Measurements from ENCODE around the gene TIAM1. TPM values are rescaled to one million over a fixed set of nuclear protein-coding genes. Genes with fewer than 3 reads are reported as not detected.

TIAM1 gene
- total and polyA plus RNA-seq, 4 donors = 3.5 to 58.0 (median 11.8) TPM

DNA sequence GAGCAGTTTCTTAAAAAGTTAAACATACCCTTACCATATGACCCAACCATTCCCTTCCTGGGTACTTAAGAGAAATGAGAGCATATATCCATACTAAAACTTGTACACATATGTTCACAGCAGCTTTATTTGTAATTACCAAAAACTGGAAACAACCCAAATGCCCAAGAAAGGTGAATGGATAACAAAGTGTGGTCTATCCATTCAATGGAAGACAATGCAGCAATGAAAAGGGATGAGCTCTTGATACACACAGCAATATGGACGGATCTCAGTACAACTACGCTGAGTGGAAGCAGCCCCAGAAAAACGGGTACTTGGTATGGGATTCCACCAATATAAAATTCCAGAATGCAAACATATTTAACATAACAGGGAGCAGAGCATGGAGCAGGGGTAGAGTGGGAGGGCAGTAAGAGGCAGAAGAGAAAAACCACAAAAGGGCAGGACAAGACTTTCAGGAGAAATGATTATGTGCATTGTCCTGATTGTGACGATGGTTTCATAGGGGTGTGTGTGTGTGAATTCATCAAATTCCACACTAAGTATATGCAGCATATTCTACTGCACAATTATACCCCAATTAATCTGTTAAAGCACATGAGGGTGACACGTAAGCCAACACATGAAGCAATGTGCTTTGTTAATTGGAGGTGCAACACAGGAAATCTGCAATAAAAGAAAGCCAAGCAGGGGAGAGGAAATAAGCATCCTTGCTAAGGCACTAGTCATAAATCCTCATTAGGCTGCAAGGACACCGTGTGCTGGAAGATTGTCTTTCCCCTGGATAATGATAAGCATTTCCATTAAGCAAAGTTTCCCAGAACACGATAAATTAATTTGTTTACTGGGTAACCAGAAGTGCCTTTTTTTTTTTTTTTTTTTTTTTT is 192.7 kb downstream of the TIAM1 start:
- TF ChIP-seq, protein P1, sequence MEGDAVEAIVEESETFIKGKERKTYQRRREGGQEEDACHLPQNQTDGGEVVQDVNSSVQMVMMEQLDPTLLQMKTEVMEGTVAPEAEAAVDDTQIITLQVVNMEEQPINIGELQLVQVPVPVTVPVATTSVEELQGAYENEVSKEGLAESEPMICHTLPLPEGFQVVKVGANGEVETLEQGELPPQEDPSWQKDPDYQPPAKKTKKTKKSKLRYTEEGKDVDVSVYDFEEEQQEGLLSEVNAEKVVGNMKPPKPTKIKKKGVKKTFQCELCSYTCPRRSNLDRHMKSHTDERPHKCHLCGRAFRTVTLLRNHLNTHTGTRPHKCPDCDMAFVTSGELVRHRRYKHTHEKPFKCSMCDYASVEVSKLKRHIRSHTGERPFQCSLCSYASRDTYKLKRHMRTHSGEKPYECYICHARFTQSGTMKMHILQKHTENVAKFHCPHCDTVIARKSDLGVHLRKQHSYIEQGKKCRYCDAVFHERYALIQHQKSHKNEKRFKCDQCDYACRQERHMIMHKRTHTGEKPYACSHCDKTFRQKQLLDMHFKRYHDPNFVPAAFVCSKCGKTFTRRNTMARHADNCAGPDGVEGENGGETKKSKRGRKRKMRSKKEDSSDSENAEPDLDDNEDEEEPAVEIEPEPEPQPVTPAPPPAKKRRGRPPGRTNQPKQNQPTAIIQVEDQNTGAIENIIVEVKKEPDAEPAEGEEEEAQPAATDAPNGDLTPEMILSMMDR (IDR thresholded peaks at IDR 0.05; ENCODE audit: control extremely low read depth, extremely low read depth) = no peak
- Histone ChIP-seq H3K27ac (ENCODE audit: low read depth in 1 of 2, low read length in 1 of 2) (no peak overlapping the region), H3K4me1 (ENCODE audit: control insufficient read depth in 5 of 5, insufficient read depth in 5 of 5, low read length in 5 of 5) (peaks cover 0 to 2% (median 0%) of the 10 kb centered on the region in 5 donors), H3K36me3 (ENCODE audit: control insufficient read depth in 4 of 4, insufficient read depth in 4 of 4, low read length in 4 of 4) (peaks cover 0 to 34% (median 15%) of the 10 kb centered on the region in 4 donors), H3K27me3 (ENCODE audit: control insufficient read depth in 3 of 3, insufficient read depth in 3 of 3, low read length in 2 of 3) (no peaks in the 10 kb centered on the region), H3K9ac (ENCODE audit: insufficient read depth in 1 of 2, low read length in 2 of 2) (no peak overlapping the region), H3K4me3 (no peak overlapping the region), H3K9me3 (ENCODE audit: control insufficient read depth in 4 of 4, insufficient read depth in 3 of 4, low read length in 3 of 4) (peaks cover under 1 to 4% (median 2%) of the 10 kb centered on the region in 4 donors)
- ATAC-seq (ENCODE audit: insufficient read depth, low FRiP score) (no peak), DNase-seq (peak in 1 of 3 donors; percentile 21)
- WGBS, 2 donors = 65 to 78% methylated on average over 7 of the region's 7 CpGs

DNA sequence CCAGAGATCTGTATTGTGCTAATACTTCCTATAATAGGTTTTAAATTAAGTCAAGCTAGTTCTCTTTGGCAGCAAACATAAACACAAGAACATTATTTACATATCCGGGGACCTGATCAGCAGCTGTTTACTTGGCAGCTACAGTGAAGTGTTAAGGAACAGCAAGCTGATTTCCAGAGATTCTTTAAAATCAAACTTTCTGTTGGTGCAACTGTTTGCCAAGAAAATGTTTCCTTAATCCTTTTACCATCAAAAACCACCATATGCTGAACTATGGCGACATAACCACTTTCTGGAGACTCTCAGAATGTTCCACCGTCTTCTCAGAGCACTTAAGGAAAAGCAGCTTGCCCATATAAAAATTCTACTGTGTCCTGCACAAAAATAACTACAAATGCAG is 198.8 kb downstream of the TIAM1 start:
- Histone ChIP-seq H3K4me3 (no peak overlapping the region), H3K9ac (ENCODE audit: insufficient read depth in 1 of 2, low read length in 2 of 2) (no peak overlapping the region), H3K4me1 (ENCODE audit: control insufficient read depth in 5 of 5, insufficient read depth in 5 of 5, low read length in 5 of 5) (peaks cover 0 to 18% (median 10%) of the 10 kb centered on the region in 5 donors), H3K9me3 (ENCODE audit: control insufficient read depth in 4 of 4, insufficient read depth in 3 of 4, low read length in 3 of 4) (peaks cover 0 to 1% (median 0%) of the 10 kb centered on the region in 4 donors), H3K27me3 (ENCODE audit: control insufficient read depth in 3 of 3, insufficient read depth in 3 of 3, low read length in 2 of 3) (no peaks in the 10 kb centered on the region), H3K36me3 (ENCODE audit: control insufficient read depth in 4 of 4, insufficient read depth in 4 of 4, low read length in 4 of 4) (peaks cover 0 to 15% (median 3%) of the 10 kb centered on the region in 4 donors), H3K27ac (ENCODE audit: low read depth in 1 of 2, low read length in 1 of 2) (no peak overlapping the region)
- ATAC-seq (ENCODE audit: insufficient read depth, low FRiP score) (no peak), DNase-seq (peak; percentile 74 to 96 (median 95))
- TF ChIP-seq, protein P1 (IDR thresholded peaks at IDR 0.05; ENCODE audit: control extremely low read depth, extremely low read depth) = no peak
- 46 to 57% methylated on average over 3 of the region's 3 CpGs for WGBS, 2 donors

DNA sequence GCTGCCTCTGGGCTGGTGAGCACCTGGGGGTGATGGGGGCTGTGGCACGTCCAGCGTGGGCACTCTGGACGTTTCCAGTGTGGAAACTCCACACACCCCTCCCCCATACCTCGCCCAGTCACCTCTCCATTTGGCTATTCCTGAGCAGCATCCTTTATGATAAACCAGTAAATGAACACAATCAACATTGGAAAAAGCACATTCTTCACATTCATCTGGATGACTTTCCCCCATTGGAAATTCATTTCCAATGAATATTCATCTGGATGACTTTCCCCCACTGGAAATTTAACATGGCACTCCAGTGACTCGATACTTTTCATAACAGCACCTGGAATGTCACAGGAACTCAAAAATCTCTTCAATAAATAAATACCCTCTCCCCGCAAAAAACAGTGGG is 201.0 kb downstream of the TIAM1 start:
- Histone ChIP-seq H3K36me3 (ENCODE audit: control insufficient read depth in 4 of 4, insufficient read depth in 4 of 4, low read length in 4 of 4) (peaks cover 0 to 16% (median 2%) of the 10 kb centered on the region in 4 donors), H3K27ac (ENCODE audit: low read depth in 1 of 2, low read length in 1 of 2) (no peak overlapping the region), H3K4me3 (no peak overlapping the region), H3K4me1 (ENCODE audit: control insufficient read depth in 5 of 5, insufficient read depth in 5 of 5, low read length in 5 of 5) (peaks cover 0 to 18% (median 10%) of the 10 kb centered on the region in 5 donors), H3K9ac (ENCODE audit: insufficient read depth in 1 of 2, low read length in 2 of 2) (no peak overlapping the region), H3K27me3 (ENCODE audit: control insufficient read depth in 3 of 3, insufficient read depth in 3 of 3, low read length in 2 of 3) (no peaks in the 10 kb centered on the region), H3K9me3 (ENCODE audit: control insufficient read depth in 4 of 4, insufficient read depth in 3 of 4, low read length in 3 of 4) (peaks cover 0 to 1% (median 0%) of the 10 kb centered on the region in 4 donors)
- ATAC-seq (ENCODE audit: insufficient read depth, low FRiP score) (no peak), DNase-seq (no peak)
- 92 to 95% methylated on average over 6 of the region's 6 CpGs for WGBS, 2 donors
- TF ChIP-seq, protein P1 (IDR thresholded peaks at IDR 0.05; ENCODE audit: control extremely low read depth, extremely low read depth) = no peak

Data from lung (tissue), 12 donors.